Cortex of kidney (tissue), 1 donor: Measurements from ENCODE around the gene NUDT16L1.
"Not testable (repeated sequence)": the region's sequence is repeated elsewhere in the genome, so short reads cannot be mapped to it uniquely, and the experiment has no call there.

Experiments
- DNase-seq: peaks from one replicate; lab custom pipeline; 2025; lab: John Stamatoyannopoulos, UW

The NUDT16L1 gene

DNA sequence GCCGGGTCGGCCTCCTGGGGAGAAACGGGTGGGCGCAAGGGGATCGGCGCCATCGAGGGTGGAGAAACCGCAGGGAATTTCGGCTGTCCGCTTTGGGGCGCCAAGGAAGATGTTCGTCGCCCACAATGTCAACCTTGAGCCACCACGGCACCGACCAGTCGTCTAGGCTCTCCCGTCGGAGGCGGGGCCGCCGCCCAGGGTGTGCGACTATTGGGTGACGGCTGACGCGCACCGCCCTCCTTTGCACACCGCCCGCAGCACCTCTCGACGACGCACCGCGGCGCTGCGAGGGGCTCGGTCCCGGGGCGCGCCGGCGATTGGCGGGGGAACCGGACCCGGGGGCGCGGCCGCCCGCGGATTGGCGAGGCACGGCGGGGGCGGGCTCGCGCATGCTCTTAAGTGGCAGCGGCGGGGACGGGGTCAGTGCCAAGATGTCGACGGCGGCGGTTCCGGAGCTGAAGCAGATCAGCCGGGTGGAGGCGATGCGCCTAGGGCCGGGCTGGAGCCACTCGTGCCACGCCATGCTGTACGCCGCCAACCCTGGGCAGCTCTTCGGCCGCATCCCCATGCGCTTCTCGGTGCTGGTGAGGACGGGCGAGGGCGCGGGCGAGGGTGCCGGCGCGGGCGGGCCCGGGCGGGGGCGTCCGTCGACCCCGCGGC lies at the start of gene NUDT16L1:
Gene NUDT16L1 (plus strand): TSS at position 267 of the 660 bp plus-strand sequence. CDS start 165 bp downstream, at position 432.
- peak; percentile 92 for DNase-seq

DNA sequence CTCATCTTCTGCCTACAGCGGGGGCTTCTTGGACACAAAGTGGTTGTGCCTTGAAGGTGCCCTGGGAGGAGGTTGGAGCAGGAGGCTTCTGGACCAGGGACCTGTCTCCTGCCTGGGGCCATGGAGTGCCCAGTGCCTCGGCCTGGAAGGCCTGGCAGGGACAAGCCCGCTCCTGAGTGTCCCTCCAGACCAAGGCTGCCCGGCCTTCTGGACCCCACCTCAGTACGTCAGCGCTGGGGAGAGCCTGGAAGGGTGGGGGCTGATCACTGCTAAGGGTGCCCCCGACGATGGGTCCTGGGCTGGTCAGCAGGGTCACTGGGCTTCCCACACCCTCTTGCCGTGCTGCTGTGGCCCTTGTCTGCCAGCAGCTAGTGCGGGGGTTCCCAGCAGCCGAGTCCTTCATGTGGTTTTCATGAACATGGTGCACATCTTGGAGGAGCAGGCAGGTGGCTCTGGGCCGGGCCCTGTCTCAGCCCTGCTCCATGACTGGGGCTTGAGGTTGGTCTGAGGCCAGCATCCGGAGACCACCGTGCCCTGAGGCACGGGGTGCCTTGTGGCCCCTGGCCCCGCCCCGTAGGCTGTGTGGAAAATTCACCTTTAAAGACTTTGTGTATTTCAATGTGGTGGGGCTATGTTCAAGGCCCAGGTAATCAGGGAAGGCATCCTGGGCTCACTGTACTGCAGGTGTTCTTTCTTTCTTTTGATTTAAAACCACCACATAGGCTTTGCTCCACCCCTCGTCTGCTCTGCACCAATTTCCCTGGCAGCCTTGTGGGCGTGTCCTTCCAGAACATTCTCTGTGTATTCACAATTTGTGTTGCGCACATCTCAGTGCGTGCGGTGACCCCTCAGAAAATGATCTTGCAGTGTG lies 46.4 kb upstream of the NUDT16L1 start:
- no peak for DNase-seq

DNA sequence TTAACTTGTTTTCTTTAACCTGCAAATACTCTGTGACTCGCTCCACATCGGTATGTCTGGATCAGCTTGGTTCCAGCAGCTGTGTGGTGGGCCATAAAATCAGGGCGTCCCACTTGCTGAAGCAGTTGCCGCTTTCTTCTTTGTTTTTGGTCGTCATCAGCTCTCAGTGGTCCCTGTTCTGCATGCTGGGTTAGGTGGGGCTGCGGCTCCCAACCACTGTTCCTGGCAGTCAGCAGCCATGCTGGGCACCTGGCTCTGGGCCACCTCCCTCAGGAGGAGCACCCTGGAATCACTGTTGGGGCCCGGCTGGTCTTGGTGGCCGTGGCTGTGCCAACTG lies 45.8 kb upstream of the NUDT16L1 start:
- DNase-seq: no peak

DNA sequence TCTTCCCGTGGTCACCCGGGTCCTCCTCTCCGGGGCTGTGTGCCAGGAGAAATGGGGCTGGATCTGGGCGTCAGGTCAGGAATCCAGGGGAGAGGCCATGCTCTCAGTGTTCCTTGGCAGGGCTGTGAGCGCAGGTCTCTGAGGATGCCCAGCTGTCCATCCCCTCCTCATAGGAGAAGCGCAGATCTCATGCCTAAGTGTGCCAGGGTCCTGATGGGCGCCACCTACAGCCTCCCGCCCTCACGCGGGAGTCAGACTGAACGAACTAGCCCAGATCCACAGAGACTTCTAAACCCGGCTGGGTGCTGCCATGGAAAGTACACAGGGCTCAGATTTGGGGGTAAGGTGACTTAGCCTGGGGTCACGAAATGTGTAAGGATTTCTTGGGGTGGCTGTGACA lies 44.4 kb upstream of the NUDT16L1 start:
- no peak for DNase-seq

DNA sequence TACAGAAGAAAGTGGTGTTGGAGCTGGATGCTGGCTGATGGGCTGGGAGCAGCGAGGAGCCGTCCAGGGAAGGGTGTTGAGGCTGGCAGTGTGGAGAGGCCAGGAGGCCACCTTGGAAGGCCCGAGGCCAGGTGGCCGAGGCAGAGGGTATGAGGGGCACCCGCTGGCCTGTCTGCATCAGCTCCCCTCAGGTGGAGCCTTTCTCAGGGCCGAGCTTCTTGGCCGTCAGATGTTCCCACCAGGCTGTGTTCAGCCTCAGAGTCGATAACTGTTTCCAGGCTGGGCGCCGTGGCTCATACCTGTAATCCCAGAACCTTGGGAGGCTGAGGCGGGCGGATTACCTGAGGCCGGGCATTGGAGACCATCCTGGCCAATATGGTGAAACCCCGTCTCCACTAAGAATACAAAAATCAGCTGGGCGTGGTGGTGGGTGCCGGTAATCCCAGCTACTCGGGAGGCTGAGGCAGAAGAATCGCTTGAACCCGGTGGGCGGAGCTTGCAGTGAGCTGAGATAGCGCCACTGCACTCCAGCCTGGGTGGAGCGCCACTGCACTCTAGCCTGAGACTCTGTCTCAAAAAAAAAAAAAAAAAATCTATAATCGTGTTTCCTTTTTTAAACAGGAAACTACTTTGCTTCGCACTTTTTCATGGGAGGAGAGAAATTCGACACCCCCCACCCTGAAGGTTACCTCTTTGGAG lies 43.5 kb upstream of the NUDT16L1 start:
- DNase-seq: no peak

DNA sequence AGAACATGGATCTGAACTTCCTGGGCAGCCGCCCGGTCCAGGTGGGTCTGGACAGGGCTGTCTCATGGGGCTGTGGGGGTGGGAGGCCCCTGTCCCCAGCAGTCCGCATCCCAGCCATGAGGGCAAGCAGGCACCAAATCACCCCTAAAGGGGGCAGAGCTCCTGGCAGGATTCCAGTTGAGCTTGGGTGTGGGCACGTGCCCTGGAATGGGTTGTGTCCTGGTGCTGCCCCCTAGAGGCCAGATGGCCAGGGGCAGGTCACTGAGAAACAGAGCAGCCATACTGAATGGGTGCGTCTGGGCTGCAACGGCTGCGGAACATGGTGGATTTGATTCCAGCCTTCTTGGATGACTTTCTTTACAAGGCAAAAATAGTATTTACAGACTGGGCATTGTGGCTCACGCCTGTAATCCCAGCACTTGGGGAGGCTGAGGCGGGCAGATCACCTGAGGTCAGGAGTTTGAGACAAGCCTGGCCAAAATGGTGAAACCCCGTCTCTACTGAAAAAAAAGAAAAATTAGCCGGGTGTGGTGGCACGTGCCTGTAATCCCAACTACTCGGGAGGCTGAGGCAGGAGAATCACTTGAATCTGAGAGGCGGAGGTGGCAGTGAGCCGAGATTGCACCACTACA lies 42.8 kb upstream of the NUDT16L1 start:
- not testable (repeated sequence) for DNase-seq

DNA sequence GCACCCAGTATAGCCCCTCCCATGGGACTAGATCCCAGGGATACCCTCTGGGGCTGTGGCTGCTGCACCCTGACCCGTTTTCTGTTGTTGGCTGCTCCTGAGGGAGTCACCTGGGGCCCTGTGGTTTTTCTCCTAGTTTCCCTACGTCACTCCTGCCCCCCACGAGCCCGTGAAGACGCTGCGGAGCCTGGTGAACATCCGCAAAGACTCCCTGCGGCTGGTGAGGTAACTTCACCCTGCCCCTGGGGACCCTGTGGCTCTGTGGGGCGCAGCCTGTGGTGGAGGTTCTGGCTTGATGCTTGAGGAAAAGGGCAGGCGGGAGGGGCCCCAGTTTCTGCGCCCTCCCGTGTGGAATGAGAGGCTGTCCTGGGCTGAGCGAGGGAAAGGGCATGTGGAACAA lies 41.5 kb upstream of the NUDT16L1 start:
- DNase-seq: no peak

DNA sequence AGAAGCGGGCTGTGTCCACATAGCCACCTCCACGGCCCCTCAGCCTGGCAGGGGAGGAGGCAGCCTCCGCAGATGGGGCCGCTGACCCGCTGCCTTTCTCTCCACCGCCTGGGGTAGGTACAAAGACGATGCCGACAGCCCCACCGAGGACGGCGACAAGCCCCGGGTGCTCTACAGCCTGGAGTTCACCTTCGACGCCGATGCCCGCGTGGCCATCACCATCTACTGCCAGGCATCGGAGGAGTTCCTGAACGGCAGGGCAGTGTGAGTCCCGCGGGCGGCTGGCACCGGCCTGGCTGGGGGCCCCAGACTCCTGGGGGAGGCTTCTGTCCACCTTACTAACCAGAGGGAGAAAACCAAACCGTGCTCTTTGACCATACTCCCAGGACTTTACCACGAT lies 40.8 kb upstream of the NUDT16L1 start:
- DNase-seq: no peak

DNA sequence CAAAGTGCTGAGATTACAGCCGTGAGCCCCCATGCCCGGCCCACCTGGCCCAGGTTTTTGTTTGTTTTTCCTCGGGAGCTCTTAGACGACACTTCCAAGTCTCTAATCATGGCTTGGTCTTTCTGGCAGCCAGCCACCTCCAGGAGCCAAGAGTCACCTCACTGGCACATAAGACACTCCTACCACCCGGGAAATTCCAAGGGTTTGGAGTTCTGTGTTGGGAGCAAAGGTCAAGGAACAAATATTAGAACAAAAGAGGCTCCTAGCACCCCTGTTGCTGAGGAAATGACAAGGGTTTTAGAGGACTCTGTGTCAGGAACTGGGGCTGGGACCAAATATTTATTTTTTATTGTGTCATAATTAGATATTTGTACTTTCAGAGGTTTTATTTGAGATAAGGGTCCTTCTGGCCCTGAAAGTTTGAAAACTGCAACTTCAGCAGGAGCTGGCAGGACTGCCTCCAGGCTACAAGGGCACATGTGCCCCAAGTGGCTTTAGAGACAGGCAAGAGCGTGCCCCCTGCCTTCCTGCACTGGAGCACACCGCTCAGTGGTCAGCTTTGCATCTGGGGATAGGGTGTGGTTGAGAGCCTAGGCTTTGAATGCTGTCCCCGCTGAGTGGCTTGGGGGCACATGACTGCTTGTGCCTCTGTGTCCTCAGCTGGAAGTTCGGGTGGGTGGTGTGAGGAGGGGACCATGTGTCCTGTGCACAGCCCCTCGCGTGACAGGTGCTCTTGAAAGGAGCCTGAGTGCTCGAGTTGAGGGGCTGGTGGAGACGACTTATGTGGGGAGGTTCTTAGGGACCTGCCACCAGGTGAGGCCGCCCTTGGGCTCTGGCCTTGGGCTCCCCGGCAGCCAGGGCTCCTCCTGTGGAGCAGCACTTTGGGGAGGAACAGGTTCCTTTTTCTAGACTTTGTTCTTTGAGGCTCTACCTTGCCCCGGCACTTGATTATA lies 39.1 kb upstream of the NUDT16L1 start:
- no peak for DNase-seq

DNA sequence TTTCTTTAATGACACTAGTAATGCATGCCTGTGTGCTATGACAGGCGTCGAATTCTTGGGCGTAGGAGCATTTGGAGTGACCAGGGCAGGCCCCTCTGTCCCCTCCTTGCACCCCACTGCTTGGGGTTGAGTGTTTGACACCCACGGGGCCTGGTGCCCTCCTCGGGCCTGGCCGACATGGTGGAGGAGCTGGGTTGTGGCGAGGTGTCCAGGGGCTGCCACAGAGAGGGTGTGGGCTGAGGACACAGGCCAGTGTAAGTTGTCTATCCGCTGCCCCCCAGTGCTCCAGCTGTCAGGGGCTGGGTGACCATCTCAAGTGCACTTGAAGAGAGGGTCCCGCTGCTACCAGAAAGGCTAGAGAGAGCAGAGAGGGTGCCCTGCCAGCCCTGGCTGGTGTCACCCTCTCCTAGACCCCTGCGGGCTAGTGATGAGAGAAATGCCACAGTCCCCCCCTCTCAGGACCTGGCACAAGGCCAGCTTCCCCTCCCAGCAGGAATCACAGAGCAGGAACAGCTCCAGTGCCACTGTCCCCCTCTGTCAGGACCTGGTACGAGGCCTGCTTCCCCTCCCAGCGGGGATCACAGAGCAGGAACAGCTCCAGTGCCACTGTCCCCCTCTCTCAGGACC lies 38.3 kb upstream of the NUDT16L1 start:
- DNase-seq: no peak

DNA sequence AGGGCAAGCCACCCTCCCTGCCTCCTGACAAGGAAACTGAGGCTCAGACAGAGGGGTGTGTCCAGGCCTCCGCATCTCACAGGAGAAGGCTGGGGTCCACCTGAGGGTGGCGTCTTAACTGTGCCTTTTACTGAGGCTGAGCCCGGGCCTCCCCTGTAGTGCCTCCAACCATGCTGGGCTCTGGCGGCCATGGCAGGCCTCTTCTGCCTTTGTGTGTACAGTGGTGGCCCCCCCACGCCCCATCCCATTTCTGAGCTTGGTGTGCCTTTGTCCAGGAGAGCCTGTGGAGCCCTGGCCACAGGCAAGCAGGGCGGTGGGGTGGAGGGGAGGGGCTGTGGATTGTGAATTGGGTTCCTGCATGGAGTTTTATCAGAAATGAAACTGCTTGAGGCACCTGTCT lies 37.6 kb upstream of the NUDT16L1 start:
- no peak for DNase-seq

DNA sequence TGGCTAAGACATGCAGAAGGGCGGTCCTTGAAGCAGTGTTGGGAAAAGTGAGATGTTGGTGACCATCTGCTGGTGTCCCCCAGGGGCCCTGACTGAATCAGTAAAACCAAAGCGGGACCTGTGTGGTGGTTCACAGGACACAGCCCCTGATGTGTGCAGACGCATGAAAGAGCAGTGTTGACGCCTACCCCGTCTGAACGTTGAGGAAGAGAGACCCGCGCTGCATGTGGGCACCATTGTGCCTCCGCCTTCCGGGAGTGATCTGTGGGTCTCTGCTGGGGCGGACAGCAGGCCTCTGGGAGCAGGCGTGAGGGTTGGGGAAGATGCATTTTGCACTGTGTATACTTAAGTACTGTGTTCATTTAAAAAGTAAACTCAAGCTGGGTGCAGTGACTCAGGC lies 37.1 kb upstream of the NUDT16L1 start:
- DNase-seq: no peak

DNA sequence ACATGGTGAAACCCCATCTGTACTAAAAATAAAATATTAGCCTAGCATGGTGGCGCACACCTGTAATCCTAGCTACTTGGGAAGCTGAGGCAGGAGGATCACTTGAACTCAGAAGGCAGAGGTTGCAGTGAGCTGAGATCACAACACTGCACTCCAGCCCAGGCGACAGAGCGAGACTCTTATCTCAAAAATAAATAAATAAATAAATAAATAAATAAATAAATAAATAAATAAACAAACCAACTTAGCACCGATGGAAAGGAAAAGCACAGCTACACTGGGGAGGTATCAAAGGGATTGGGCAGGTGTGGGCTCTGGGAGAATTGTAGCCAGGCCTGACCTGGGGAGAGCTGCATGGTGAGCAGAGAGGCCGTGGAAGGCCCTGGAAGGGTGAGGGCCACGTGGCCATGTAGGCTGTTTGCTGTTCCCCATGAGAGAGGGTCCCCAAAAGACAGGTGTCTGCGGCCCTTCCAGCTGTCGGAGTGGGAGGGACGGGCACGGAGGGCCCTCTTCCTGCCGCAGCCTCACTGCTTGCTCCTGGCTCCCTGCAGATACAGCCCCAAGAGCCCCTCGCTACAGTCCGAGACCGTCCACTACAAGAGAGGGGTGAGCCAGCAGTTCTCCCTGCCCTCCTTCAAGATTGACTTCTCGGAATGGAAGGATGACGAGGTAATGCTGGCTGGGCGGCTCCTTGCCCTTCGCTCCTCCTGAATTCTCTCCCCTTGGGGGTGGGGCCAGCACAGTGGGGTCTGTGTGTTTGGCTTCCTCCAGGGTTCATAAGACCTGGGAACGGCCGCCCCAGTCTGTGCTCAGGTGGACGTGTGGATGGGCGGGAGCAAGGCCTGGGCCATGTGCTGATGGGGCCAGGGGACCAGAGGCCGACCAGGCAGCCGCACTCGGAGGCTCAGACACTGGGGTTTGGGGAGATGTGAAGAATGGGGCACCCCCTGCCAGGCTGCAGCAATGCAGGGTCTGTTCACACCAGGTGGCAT lies 36.4 kb upstream of the NUDT16L1 start:
- DNase-seq: no peak

DNA sequence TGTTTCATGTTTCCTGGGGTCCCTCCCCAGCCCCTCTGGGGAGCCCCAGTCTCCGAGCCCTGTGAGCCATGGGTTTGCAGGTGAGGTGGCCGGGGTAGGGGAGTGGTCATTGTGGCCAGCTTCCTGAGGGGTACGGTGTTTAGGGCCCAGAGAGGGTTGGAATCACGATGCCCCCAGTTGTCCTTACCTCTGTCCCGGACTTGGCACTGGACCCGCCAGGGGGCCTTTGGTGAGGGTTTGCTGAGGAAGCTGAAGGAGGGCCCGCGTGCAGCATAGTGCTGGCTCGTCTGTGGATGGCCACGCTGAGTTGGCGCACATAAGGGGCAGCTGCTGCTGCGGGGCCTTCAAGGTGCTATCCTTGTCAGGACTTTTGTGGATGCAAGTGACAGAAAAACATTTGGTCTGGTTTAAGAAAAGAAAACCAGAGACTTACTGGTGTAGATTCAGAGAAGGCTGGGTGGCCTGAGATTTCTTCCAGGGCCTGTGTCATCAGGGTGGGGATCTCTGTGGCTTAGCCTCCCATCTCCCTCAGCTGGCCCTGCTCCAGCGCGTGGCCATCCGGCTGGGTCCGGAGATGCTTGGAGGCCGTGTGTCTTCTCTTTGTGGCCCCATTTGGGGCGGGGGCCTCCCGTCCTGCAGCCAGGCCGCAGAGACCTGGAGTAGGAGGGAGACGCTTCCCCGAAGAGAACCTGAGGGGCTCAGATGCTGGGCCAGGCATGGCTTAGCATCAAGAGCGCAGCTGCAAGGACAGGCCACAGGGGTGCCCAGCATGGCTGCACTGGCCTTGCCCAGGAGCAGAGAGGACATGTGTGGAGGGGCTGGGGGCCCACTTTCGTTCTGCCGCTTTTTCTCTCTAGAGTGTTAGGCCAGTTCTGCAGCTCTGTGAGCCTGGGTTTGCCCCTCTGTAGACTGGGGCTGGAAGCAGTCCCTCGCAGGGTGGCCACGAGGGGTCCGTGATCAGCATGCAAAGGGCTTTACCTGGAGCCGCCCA lies 33.7 kb upstream of the NUDT16L1 start:
- DNase-seq: no peak

DNA sequence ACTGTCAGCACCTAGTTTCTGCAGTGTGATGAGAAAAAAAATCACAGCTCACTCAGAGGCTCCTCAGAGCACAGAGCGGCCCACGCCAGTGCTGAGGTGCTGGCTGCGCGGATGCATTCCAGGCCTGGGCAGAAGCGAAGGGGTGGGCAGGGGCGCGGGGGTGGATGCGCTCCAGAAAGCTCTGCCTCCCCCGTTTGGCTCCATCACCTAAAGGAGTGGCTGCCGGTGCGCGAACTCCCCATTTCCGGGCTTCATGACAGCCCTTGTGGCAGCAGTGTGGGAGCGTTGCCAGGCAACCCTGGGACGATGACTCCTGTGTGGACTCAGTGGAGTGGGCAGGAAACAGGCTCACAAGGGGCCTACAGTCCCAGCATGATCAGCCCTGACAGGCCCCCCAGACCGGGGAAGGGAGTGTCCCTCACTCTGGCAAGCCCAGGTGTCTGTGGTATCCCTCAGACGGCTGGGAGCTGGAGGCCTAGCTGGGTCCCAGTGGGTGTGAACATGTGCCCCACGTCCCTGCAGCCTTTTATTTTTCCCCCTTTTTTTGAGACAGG lies 32.8 kb upstream of the NUDT16L1 start:
- no peak for DNase-seq

DNA sequence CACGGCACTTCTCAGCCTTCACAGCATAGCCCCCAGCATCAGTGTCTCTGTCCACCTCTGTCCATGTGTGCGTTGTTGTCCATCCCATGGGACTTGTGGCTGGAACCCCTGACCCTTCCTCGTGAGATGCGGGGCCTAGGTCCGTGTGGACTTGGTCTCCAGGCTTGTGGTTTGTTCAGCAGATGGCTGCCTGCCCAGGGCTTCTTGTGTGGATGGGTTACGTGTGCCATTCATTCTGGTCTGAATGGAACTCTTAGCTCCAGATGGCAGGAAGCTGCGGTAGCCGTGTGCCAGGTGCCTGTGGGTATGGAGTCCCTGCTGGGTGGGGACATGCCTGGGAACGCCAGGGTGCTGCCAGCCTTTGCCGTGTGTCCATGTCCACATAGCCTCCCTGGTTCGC lies 31.7 kb upstream of the NUDT16L1 start:
- DNase-seq: no peak

DNA sequence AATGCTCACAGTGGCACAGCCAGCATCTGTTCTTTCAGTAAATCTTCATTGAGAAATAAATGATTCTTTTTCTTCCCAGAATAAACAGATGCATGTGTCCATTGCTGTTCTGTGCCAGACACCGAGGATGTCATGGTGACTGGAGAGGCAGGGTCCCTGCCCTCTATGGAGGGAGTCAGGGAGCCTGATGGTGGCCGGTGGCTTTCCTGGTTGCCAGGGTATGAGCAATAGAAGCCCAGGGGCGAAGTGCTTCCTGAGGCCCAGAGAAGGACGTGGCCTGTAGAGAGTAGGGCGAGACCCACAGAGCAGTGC lies 29.9 kb upstream of the NUDT16L1 start:
- DNase-seq: no peak

DNA sequence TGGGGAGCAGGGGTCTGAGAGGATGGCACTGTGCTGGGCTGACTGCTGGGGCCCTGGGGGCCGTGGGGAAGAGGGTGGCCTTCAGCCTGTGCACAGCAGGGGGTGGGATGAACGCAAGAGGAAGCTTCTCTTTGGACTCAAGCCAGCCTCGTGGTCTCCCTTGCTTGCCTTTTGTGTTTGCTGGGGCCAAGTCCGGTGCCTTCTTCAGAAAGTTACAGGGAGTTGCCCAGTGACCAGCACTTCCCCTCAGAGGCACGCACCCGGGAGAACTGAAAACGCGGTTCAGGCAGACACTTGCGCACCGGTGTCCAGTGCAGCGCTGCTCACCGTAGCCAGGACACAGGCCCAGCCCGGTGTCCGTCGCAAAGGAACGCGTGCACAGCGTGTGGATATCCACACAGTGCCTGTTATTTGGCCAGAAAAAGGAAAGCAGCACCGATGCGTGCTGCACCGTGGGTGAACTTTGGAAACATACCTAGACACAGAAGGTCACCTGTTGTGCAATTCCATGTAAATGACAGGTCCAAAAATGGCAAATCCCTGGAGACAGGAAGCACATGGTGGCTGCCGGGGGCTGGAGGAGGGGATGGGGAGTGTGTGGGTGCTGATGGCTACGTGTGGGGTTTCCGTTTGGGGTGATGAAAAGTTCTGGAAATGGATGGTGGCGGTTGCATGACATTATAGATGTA lies 29.4 kb upstream of the NUDT16L1 start:
- no peak for DNase-seq
